GM12878 (cell line): ENCODE data around the gene GAP43. TPM values are rescaled to one million over a fixed set of nuclear protein-coding genes. Genes with fewer than 3 reads are reported as not detected.
A peak's percentile ranks its signal among the peaks of the same experiment; 100 is the strongest.

Experiments used
- ASH2L ChIP-seq: fragments of 300-600, 200-600 bp; sonication (generic); IDR thresholded peaks from 2 replicates; pipeline ENCODE4 v1.6.1; 2017; ENCODE audit warnings: low read depth, mild to moderate bottlenecking, borderline replicate concordance
- BACH1 ChIP-seq: fragments of 450-650 bp; IDR thresholded peaks from 2 replicates; pipeline ENCODE4 v1.6.1; 2017; ENCODE audit warnings: mild to moderate bottlenecking, borderline replicate concordance
- BHLHE40 ChIP-seq, 2 experiments: fragments of 450-650 bp in 1 of 2; IDR thresholded peaks; 2 replicates each; pipeline ENCODE4 v1.6.1; 2011 to 2017; ENCODE audit warnings: low read depth in 2 of 2, borderline replicate concordance in 1 of 2, improper control_type of control experiment in 1 of 2, low read length in 1 of 2, mild to moderate bottlenecking in 1 of 2
- DPF2 ChIP-seq: fragments of 450-650 bp; IDR thresholded peaks from 2 replicates; pipeline ENCODE4 v1.6.1; 2017; ENCODE audit warnings: mild to moderate bottlenecking
- ETV6 ChIP-seq, 2 experiments: fragments of 450-650 bp in 1 of 2; IDR thresholded peaks in 1 of 2; conservative IDR thresholded peaks in 1 of 2; 2 replicates each; pipeline ENCODE4 v1.6.1; 2014; ENCODE audit warnings: antibody characterized with exemption in 1 of 2, borderline replicate concordance in 1 of 2, low read depth in 1 of 2, mild to moderate bottlenecking in 1 of 2, moderate library complexity in 1 of 2
- GABPA ChIP-seq: IDR thresholded peaks from 2 replicates; pipeline ENCODE4 v1.6.1; 2014; ENCODE audit warnings: antibody characterized with exemption, low read depth, mild to moderate bottlenecking, inconsistent platforms
- GATAD2B ChIP-seq: fragments of 450-650 bp; conservative IDR thresholded peaks from 2 replicates; pipeline ENCODE4 v1.6.1; 2017; ENCODE audit warnings: low read depth, mild to moderate bottlenecking, moderate library complexity
- HDGF ChIP-seq: fragments of 450-650 bp; IDR thresholded peaks from 2 replicates; pipeline ENCODE4 v1.6.1; 2016; ENCODE audit warnings: antibody characterized with exemption
- IKZF2 ChIP-seq, 2 experiments: fragments of 450-650 bp; IDR thresholded peaks; 2 replicates each; pipeline ENCODE4 v1.6.1; 2017; ENCODE audit warnings: mild to moderate bottlenecking in 2 of 2, moderate library complexity in 2 of 2
- MAX ChIP-seq: IDR thresholded peaks from 2 replicates; pipeline ENCODE4 v1.6.1; 2012; ENCODE audit warnings: low read depth, low read length, improper control_type of control experiment
- MEF2B ChIP-seq: fragments of 450-650 bp; IDR thresholded peaks from 2 replicates; pipeline ENCODE4 v1.6.1; 2018; ENCODE audit warnings: mild to moderate bottlenecking, moderate library complexity; ENCODE audit not compliant: partially characterized antibody, poor library complexity, severe bottlenecking
- NBN ChIP-seq: fragments of 450-650 bp; IDR thresholded peaks from 2 replicates; pipeline ENCODE4 v1.6.1; 2016
- NR2F1 ChIP-seq: fragments of 450-650 bp; conservative IDR thresholded peaks from 2 replicates; pipeline ENCODE4 v1.6.1; 2017; ENCODE audit warnings: mild to moderate bottlenecking
- PAX5 ChIP-seq: IDR thresholded peaks from 2 replicates; pipeline ENCODE4 v1.6.1; 2011; ENCODE audit warnings: low read depth, low read length, borderline replicate concordance
- PBX3 ChIP-seq: IDR thresholded peaks from 2 replicates; pipeline ENCODE4 v1.6.1; 2011; ENCODE audit warnings: mild to moderate bottlenecking, low read depth, low read length, moderate library complexity; ENCODE audit not compliant: insufficient replicate concordance
- PKNOX1 ChIP-seq: fragments of 450-650 bp; IDR thresholded peaks from 2 replicates; pipeline ENCODE4 v1.6.1; 2016; ENCODE audit warnings: mild to moderate bottlenecking
- PML ChIP-seq: IDR thresholded peaks from 2 replicates; pipeline ENCODE4 v1.6.1; 2012; ENCODE audit warnings: low read length, inconsistent platforms
- POLR2AphosphoS5 ChIP-seq: IDR thresholded peaks from 2 replicates; pipeline ENCODE4 v1.6.1; 2011; ENCODE audit warnings: mild to moderate bottlenecking, low read length, inconsistent platforms
- RFX5 ChIP-seq: IDR thresholded peaks from 2 replicates; pipeline ENCODE4 v1.6.1; 2011; ENCODE audit warnings: low read depth, low read length, improper control_type of control experiment
- SIX5 ChIP-seq: IDR thresholded peaks from 2 replicates; pipeline ENCODE4 v1.6.1; 2011; ENCODE audit warnings: mild to moderate bottlenecking, low read depth, low read length, moderate library complexity; ENCODE audit not compliant: severe bottlenecking
- SMAD5 ChIP-seq: IDR thresholded peaks from 2 replicates; pipeline ENCODE4 v1.6.1; 2016; ENCODE audit warnings: antibody characterized with exemption, low read depth
- SPI1 ChIP-seq: IDR thresholded peaks from 2 replicates; pipeline ENCODE4 v1.6.1; 2011; ENCODE audit warnings: low read depth, mild to moderate bottlenecking, low read length, moderate library complexity, borderline replicate concordance; ENCODE audit not compliant: insufficient read depth
- TCF3 ChIP-seq: IDR thresholded peaks from 2 replicates; pipeline ENCODE4 v1.6.1; 2012; ENCODE audit warnings: low read depth, mild to moderate bottlenecking, low read length, borderline replicate concordance; ENCODE audit not compliant: insufficient read depth
- TCF7 ChIP-seq: IDR thresholded peaks from 2 replicates; pipeline ENCODE4 v1.6.1; 2014; ENCODE audit warnings: antibody characterized with exemption, borderline replicate concordance
- ZSCAN29 ChIP-seq: fragments of 450-650 bp; IDR thresholded peaks from 2 replicates; pipeline ENCODE4 v1.6.1; 2017; ENCODE audit warnings: mild to moderate bottlenecking, moderate library complexity
- polyA plus RNA-seq, 11 experiments: library from polyadenylated mRNA; depleted of rRNA in 4 of 11; unstranded in 6 of 11; stranded (reverse) in 5 of 11; fragments of >200 nt; fragmentation: Nextera tagmentation in 4 of 11; fragmentation: Illumina TruSeq in 1 of 11; extraction: Ambion mirVana in 4 of 11; extraction: Trizol in 1 of 11; gene quantifications; 1 replicate in 1 of 11; 2 replicates in 10 of 11; pipeline versions ENCODE4 v1.2.1 to v1.2.3, GENCODE V29; 2011 to 2016; ENCODE audit warnings: inconsistent platforms in 2 of 11, missing spikeins in 2 of 11, low read depth in 1 of 11
- total RNA-seq, 4 experiments: library from RNA; depleted of rRNA in 3 of 4; stranded (reverse); fragments of >200 nt in 3 of 4; fragmentation: Illumina TruSeq in 1 of 4; extraction: Trizol in 1 of 4; gene quantifications; 2 replicates each; pipeline versions ENCODE4 v1.2.1 to v1.2.3, GENCODE V29; 2013 to 2021

The GAP43 gene
- total and polyA plus RNA-seq, 10 of the 15 experiments (the other 5 are each of a cell fraction or from before 2014, with no cell fraction given), result 0.06 to 0.16 TPM; not detected in 8

GRCh38 chr3:115658337-115659181, 35.2 kb downstream of the GAP43 start (continued):
- TF ChIP-seq MEF2B, result peak; percentile 76
- peak; percentile 72; the same call in 1 of the 2 replicates for TF ChIP-seq GATAD2B
- no peak for TF ChIP-seq MAX
- peak; percentile 73 for TF ChIP-seq DPF2
- 0 out of 2 replicates have a peak, but pooled peaks have one; percentile 39 for TF ChIP-seq HDGF
- TF ChIP-seq ZSCAN29, result no peak
- TF ChIP-seq RFX5, result no peak
- TF ChIP-seq IKZF2 (IDR thresholded peaks at IDR 0.05), result peak in 1 of 2 experiments; percentile 11; a peak in 1 of 4 replicates
- TF ChIP-seq PBX3, result peak; percentile 70
- TF ChIP-seq GABPA, result no peak
- TF ChIP-seq PAX5, result 0 out of 2 replicates have a peak, but pooled peaks have one; percentile 6
- TF ChIP-seq SPI1, result no peak
- peak; percentile 18 to 70; a peak in 2 of 4 replicates for TF ChIP-seq BHLHE40 (IDR thresholded peaks at IDR 0.05; ENCODE audit: borderline replicate concordance in 1 of 2, low read depth in 2 of 2, low read length in 1 of 2)
- no peak for TF ChIP-seq TCF3
- peak; percentile 56; the same call in 1 of the 2 replicates for TF ChIP-seq SMAD5
- TF ChIP-seq ETV6 (conservative IDR thresholded peaks at IDR 0.05 in 1 of 2, IDR thresholded peaks at IDR 0.05 in 1 of 2; ENCODE audit: borderline replicate concordance in 1 of 2, low read depth in 1 of 2), result no peak
- TF ChIP-seq POLR2AphosphoS5, result no peak; the same call in 1 of the 2 replicates
- no peak for TF ChIP-seq ASH2L
- TF ChIP-seq PKNOX1, result peak; percentile 92
- 0 out of 2 replicates have a peak, but pooled peaks have one; percentile 54 for TF ChIP-seq BACH1
- TF ChIP-seq TCF7, result no peak
- no peak for TF ChIP-seq PML
- TF ChIP-seq NBN, result peak; percentile 39; the same call in 1 of the 2 replicates
- TF ChIP-seq NR2F1, result peak; percentile 70
- no peak for TF ChIP-seq SIX5
